Measurements from ENCODE around the gene EPHA6.
A peak's percentile ranks its signal among the peaks of the same experiment; 100 is the strongest.
"Not testable (repeated sequence)": the region's sequence is repeated elsewhere in the genome, so short reads cannot be mapped to it uniquely, and the experiment has no call there.

Gene EPHA6

GRCh38 chr3:97297032-97297431 is 482.6 kb downstream of the EPHA6 start:
- no peak for DNase-seq

- DNase-seq = no peak
Observed at GRCh38 chr3:97301114-97301513, 486.7 kb downstream of the EPHA6 start.

- DNase-seq = no peak
Observed at GRCh38 chr3:97306226-97306625, 491.8 kb downstream of the EPHA6 start.

- DNase-seq = no peak
Observed at GRCh38 chr3:97338375-97338774, 524.0 kb downstream of the EPHA6 start.

GRCh38 chr3:97340940-97341339 is 526.5 kb downstream of the EPHA6 start:
- DNase-seq = no peak

DNA sequence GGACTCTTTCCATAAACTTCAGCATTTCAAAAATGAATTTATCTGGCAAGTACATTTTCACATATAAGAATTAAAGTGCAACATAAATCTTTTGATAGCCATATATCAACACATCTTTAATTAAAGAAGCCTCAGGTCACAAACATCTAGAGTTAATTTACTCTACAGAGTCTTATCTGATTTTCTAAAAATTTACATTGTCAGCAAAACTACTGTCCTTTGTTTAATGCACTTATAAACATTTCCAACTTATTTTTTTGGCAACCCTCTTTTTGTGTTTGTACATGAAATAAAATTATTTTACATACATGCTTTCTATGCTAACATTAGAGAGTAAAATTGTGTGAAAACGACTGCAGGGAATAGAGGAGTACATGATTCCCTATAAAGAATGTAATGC is 533.4 kb downstream of the EPHA6 start:
- DNase-seq = no peak

DNA sequence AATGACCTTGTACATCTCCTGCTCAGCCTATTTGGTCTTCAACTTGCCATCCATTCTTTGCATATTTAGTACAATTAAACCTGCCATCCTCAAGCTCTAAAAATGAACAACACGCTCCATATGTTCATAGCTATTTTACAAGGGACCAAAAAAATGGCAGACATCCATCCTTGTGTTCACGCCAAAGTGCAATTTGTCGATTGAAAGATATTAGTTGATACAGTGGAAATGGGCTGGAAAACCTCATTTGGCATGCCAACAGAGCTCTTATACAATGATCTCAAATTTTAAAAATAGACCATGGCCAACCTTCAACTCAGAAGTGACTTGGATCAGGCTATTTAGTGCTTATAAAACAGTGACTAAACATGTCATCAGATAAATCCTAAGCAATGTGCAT is 536.6 kb downstream of the EPHA6 start:
- peak in 1 of 2 experiments; percentile 42 for DNase-seq

- no peak for DNase-seq
Observed at GRCh38 chr3:97353176-97353575, 538.8 kb downstream of the EPHA6 start.

DNA sequence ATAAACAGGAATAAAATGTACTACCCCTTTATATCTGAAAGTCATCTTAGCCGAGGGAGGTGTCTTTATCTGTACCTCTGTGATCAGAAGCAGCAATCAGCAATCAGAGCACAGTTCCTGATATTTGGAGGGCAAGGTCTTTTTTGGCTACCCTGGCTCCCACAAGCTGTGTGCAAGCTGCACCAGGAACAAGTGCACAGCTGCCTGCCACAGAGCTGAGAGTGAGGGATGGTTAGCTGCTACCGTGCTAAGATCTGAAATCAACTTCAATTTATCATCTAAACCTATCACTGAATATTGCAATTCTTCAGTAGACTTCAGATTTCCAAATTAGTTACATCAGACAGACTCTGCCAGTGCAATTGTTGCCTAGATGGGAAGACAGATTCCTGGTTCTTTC is 545.6 kb downstream of the EPHA6 start:
- no peak for DNase-seq

DNA sequence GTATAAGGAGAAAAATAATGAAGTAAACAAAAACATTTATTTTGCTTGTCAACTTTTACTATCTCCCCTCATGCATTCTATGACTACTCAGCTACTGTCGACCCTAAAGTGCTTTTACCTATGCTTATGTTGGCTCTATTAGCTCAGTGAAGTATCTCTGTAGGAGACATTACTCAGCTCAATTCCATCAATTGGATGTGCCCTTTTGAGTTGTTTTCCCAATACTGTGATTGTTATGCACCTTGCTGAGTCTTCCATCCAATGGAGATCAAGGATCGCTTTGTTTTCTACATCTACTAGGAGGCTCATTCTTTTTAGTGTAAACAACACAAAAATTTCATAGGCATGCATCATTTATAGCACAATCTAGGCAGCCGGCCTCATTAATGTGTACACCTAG is 546.4 kb downstream of the EPHA6 start:
- DNase-seq = no peak

- DNase-seq = no peak
Observed at GRCh38 chr3:97384583-97384982, 570.2 kb downstream of the EPHA6 start.

- no peak for DNase-seq
Observed at GRCh38 chr3:97388774-97389173, 574.4 kb downstream of the EPHA6 start.

- DNase-seq = no peak
Observed at GRCh38 chr3:97389936-97390335, 575.5 kb downstream of the EPHA6 start.

- DNase-seq = no peak
Observed at GRCh38 chr3:97391167-97391566, 576.8 kb downstream of the EPHA6 start.

- no peak for DNase-seq
Observed at GRCh38 chr3:97409612-97410011, 595.2 kb downstream of the EPHA6 start.

GRCh38 chr3:97421565-97421964 is 607.2 kb downstream of the EPHA6 start:
- DNase-seq = no peak

DNA sequence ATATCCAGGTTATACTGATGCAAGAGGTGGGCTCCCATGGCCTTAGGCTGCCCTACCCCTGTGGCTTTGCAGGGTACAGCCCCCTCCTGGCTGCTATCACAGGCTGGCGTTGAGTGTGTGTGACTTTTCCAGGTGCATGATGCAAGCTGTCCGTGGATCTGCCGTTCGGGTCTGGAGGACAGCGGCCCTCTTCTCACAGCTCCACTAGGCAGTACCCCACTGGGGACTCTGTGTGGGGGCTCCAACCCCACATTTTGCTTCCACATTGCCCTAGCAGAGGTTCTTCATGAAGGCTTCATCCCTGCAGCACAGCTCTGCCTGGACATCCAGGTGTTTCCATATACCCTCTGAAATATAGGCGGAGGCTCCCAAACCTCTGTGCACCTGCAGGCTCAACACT is 610.6 kb downstream of the EPHA6 start:
- no peak for DNase-seq

DNA sequence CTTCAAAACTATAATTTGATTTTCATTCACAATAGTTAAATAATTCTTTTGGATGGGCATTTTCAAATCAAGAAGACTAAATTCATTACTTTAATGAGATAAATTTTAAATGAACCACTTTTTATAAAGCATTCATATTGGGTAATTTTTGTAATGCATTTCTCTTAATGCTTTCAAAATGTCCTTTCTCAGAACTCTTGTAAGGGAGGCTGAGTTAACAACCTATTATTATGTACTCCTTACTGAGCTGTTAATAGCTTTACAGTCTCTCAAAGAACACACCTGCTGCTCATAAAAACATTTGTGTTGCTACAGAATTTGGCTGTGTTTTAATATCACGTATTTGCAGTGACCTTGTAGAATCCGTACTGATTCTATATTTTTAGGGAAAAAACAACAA is 616.2 kb downstream of the EPHA6 start:
- DNase-seq = no peak

DNA sequence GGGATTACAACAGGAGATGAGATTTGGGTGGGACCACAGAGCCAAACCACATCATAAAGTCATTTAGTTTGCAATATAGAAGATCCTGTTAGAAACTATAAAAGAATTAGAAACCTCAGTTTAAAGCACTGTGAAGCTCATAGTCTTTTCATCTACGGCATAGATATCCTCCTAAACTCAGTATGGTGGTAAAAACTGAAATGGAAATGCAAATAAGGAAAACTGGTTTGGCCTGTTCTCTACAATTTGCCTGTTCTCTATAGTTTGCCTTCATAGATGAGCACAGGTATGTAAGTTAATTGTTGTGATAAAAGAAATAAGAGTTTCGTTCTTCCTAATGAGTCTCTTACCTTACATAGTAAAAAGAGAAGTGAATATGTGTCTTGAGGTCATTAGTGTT is 618.5 kb downstream of the EPHA6 start:
- no peak for DNase-seq

- no peak for DNase-seq
Observed at GRCh38 chr3:97438131-97438530, 623.7 kb downstream of the EPHA6 start.

DNA sequence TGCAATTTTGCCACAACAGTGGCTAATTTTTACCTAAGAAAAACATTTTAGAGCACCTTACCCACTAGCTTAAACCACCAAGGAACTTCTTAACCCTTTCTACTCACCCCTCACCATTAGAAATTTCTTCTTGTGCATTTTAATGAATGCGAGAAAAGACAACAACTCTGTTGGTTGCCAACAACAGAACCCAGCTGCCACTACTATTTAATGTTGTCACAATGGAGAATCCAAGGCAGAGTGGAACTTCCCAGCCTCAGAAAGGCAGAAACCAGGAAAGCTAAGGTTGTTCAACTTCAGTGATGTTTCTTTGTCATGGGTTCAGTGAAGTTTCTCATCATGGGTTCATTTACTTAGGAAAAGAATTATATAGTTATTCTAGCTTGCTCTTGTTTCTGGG is 625.0 kb downstream of the EPHA6 start:
- DNase-seq = no peak

DNA sequence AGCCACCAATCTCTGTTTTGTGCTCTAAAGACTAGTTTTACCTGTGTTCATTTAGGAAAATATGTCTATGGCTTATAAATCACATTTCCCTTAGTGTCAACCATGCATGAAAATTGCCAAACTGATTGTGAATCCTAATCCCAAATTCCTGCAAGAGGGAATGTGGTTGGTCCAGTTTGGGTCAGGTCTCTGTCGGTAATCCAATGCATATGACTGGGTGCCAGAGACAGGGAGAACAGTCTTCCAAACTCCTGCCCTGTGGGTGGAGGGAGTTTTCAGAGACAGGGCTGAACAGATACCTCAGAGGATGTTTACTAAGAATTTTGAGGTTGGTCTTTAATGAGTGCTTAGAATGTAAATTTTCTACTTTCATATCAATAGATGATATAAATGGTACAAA is 649.6 kb downstream of the EPHA6 start:
- DNase-seq = no peak

DNA sequence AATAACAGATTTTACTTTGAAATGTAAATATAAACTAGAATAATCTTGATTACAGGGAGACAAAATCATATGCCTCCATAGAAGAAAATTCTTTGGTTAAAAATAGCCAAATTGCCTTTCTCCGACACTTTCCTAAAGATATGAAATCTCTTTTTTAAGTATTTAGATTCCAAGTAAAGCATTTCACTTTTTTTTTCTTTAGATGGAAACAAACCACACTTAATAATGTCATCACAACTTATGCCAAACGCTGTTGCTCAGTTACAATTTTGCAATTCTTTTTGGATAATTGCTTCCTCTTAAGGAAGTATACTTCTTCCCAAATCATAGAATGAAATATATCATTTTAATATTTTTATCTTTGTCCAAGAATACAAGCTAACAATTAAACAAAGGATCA is 656.1 kb downstream of the EPHA6 start:
- no peak for DNase-seq

DNA sequence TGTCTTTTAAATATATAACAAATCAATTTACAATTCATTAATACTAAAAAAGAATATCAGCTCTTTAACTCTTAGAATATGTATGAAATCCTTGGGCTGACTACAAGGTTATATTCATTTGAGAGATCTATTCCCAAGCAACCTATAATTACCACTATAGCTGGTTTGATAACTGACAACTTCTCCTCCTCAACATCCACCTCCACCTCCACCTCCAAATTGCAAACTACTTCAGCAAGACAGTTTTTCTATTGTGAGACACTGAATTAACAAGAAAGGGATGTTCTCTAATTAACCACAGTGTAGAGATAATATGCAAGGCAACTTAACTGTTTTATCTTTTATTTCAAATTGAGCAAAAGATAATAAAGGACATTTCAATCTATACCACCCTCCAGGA is 665.3 kb downstream of the EPHA6 start:
- no peak for DNase-seq

DNA sequence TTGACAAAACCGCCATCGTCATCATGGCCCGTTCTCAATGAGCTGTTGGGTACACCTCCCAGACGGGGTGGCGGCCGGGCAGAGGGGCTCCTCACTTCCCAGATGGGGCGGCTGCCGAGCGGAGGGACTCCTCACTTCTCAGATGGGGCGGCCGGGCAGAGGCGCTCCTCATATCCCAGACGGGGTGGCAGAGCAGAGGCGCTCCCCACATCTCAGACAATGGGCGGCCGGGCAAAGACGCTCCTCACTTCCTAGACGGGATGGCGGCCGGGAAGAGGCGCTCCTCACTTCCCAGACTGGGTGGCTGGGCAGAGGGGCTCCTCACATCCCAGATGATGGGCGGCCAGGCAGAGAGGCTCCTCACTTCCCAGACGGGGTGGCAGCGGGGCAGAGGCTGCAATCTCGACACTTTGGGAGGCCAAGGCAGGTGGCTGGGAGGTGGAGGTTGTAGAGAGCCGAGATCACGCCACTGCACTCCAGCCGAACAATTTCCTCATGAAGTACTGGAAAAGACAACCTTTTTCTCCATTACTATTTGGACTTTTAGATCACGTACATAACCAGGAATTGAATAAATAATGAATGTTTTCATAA is 666.4 kb downstream of the EPHA6 start:
- DNase-seq = not testable (repeated sequence)

DNA sequence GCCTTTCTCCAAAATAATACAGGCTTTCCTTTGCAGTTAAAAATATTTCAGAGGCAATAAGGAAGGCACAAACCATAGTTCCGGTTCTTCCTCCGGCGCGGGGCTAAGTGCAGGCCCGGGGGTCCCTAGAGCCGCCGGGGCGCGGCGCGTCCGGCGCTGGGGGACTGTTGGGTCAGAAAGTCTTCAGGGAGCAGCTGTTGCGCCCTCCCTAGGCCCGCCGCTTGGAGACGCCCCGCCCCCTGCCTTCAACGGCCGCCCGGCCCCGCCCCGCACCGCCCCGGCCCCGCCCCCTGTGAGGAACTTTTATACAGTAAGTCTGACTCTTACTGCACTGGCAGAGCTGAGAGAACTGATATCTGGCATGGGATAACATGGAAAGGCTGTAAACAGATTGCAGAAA is 667.0 kb downstream of the EPHA6 start:
- no peak for DNase-seq

Measured in cerebellar nuclear complex (tissue), 1 donor.